ENCODE measurements around the gene DNAI4.

DNA sequence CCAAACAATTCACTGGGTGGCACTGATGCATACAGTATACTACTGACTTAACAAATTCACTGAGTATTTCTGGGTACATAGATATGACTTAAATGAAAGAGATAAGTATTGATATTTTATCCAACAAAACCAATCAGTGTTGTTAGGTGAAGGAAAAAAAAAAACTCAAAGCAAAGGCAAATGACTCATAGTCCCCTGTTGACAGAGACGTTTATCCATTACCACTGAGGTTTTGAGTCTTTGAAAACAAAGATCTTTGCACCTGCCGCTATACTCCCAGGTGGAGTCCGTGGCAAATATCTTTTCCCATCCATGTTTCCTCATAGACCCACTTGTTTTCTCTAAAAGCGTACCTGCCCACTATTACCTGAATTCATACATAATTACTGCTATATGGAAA lies 154.0 kb downstream of the DNAI4 start:
- no peak for TF ChIP-seq POLR2A (IDR thresholded peaks at IDR 0.05; ENCODE audit: low read depth)
- TF ChIP-seq, protein P1, sequence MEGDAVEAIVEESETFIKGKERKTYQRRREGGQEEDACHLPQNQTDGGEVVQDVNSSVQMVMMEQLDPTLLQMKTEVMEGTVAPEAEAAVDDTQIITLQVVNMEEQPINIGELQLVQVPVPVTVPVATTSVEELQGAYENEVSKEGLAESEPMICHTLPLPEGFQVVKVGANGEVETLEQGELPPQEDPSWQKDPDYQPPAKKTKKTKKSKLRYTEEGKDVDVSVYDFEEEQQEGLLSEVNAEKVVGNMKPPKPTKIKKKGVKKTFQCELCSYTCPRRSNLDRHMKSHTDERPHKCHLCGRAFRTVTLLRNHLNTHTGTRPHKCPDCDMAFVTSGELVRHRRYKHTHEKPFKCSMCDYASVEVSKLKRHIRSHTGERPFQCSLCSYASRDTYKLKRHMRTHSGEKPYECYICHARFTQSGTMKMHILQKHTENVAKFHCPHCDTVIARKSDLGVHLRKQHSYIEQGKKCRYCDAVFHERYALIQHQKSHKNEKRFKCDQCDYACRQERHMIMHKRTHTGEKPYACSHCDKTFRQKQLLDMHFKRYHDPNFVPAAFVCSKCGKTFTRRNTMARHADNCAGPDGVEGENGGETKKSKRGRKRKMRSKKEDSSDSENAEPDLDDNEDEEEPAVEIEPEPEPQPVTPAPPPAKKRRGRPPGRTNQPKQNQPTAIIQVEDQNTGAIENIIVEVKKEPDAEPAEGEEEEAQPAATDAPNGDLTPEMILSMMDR (IDR thresholded peaks at IDR 0.05), result no peak
- no peak for TF ChIP-seq POLR2AphosphoS5 (IDR thresholded peaks at IDR 0.05)
